Measurements from ENCODE around the gene SPG7.

DNA sequence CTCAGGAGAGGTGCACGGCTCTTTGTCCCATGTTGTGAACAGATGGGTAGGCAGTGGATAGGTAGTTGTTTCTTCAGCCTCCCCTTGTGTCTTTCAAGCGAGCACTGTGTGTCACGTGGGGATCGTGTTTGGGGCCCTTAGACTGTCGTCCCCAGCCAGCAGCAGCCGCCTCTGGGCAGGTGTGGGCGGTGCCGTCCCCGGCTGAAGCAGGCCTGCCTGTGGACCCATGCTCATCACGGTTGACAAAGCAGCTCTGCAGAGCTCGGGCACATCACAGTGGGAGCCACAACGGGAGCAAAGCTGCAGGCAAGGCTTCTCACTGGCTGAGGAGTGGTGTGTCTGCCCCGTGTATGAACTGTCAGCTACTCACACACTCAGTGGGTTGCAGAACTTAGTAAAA lies 47.6 kb downstream of the SPG7 start:
- TF ChIP-seq, protein P1, sequence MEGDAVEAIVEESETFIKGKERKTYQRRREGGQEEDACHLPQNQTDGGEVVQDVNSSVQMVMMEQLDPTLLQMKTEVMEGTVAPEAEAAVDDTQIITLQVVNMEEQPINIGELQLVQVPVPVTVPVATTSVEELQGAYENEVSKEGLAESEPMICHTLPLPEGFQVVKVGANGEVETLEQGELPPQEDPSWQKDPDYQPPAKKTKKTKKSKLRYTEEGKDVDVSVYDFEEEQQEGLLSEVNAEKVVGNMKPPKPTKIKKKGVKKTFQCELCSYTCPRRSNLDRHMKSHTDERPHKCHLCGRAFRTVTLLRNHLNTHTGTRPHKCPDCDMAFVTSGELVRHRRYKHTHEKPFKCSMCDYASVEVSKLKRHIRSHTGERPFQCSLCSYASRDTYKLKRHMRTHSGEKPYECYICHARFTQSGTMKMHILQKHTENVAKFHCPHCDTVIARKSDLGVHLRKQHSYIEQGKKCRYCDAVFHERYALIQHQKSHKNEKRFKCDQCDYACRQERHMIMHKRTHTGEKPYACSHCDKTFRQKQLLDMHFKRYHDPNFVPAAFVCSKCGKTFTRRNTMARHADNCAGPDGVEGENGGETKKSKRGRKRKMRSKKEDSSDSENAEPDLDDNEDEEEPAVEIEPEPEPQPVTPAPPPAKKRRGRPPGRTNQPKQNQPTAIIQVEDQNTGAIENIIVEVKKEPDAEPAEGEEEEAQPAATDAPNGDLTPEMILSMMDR (conservative IDR thresholded peaks at IDR 0.05): no peak
- TF ChIP-seq EZH2 (IDR thresholded peaks at IDR 0.05; ENCODE audit: low read depth): no peak

Data from PC-9 (cell line).